Neuron (in vitro differentiated cells): ENCODE data around the gene BPIFB3.
"Not testable (repeated sequence)": the region's sequence is repeated elsewhere in the genome, so short reads cannot be mapped to it uniquely, and the experiment has no call there.

ENCODE experiments used
- H2AFZ ChIP-seq: one replicate; pipeline ENCODE4 v1.6.1; 2013; ENCODE audit warnings: low read depth, mild to moderate bottlenecking, inconsistent platforms, low read length, moderate library complexity
- H3K27me3 ChIP-seq: one replicate; pipeline ENCODE4 v1.6.1; 2013; ENCODE audit warnings: low read length; ENCODE audit not compliant: insufficient read depth
- H3K36me3 ChIP-seq: one replicate; pipeline ENCODE4 v1.6.1; 2013; ENCODE audit warnings: low read length; ENCODE audit not compliant: insufficient read depth
- H3K4me1 ChIP-seq: one replicate; pipeline ENCODE4 v1.6.1; 2013; ENCODE audit warnings: low read length; ENCODE audit not compliant: insufficient read depth
- H3K4me3 ChIP-seq: 2 replicates; pipeline ENCODE4 v1.5.1; 2013; ENCODE audit warnings: mild to moderate bottlenecking, low read length, moderate library complexity
- H3K9me3 ChIP-seq: one replicate; pipeline ENCODE4 v1.6.1; 2013; ENCODE audit warnings: low read length

BPIFB3 gene

DNA sequence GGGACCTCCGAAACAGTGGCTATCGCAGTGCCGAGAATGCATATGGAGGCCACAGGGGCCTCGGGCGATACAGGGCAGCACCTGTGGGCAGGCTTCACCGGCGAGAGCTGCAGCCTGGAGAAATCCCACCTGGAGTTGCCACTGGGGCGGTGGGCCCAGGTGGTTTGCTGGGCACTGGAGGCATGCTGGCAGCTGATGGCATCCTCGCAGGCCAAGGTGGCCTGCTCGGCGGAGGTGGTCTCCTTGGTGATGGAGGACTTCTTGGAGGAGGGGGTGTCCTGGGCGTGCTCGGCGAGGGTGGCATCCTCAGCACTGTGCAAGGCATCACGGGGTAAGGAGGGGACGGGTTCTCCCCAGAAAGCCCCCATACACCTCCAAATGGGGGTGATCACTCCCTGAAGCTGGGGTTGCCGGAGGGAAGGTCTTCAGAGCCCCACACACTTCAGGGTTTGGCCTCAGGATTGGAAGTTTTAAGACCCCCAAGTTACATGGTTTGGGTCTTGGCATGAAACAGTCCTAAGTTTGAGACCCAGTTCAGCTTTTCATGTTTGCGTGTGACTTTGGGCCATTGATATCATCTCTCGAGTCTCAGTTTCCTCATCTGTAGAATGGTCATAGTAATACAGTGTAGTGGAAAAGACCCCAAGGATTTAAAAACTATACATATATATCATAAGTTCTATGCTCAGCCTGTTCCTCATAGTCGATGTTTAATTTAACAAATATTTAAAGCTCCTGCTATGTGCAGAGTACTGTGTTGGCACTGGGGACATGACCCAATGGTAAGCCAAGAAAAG is 30.0 kb downstream of the BPIFB3 start:
- no peaks in the 10 kb centered on the region for H3K27me3 ChIP-seq
- H3K4me3 ChIP-seq, result no peak overlapping the region
- no peaks in the 10 kb centered on the region for H3K9me3 ChIP-seq
- H2AFZ ChIP-seq, result no peak overlapping the region
- H3K4me1 ChIP-seq, result no peaks in the 10 kb centered on the region
- no peaks in the 10 kb centered on the region for H3K36me3 ChIP-seq

GRCh38 chr20:33084722-33085121 is 31.0 kb downstream of the BPIFB3 start:
- Histone ChIP-seq H2AFZ (no peak overlapping the region), H3K27me3 (no peaks in the 10 kb centered on the region)

GRCh38 chr20:33086052-33086722 is 32.5 kb downstream of the BPIFB3 start:
- H3K4me1 ChIP-seq, result no peaks in the 10 kb centered on the region
- H3K36me3 ChIP-seq, result no peaks in the 10 kb centered on the region
- no peaks in the 10 kb centered on the region for H3K27me3 ChIP-seq
- no peak overlapping the region for H3K4me3 ChIP-seq
- H3K9me3 ChIP-seq, result no peaks in the 10 kb centered on the region
- H2AFZ ChIP-seq, result no peak overlapping the region

More at GRCh38 chr20:33084722-33085121, 31.0 kb downstream of the BPIFB3 start:
- Histone ChIP-seq H3K4me1 (no peaks in the 10 kb centered on the region), H3K9me3 (no peaks in the 10 kb centered on the region), H3K36me3 (no peaks in the 10 kb centered on the region), H3K4me3 (no peak overlapping the region)

DNA sequence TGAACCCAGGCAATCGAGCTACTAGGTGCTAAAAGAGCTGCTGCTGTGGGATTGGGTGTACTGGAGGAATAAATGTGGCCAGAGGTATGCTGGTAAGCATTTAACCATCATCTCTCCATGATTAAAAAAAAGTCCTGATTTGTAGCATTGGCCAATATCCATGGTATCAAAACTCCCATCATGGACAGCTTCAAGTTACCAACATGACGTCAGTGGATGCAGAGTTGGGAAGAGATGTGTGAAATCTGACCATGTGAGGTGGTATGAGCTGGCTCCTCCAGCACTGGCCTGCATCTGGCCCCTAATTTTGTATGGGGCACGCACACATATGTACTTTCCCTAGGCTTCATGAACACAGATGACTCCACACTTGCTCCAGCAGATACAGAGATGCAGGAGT is 37.4 kb downstream of the BPIFB3 start:
- H3K27me3 ChIP-seq, result no peaks in the 10 kb centered on the region
- no peaks in the 10 kb centered on the region for H3K9me3 ChIP-seq
- no peak overlapping the region for H2AFZ ChIP-seq
- no peaks in the 10 kb centered on the region for H3K36me3 ChIP-seq
- no peaks in the 10 kb centered on the region for H3K4me1 ChIP-seq
- no peak overlapping the region for H3K4me3 ChIP-seq

- H3K27me3 ChIP-seq, result no peaks in the 10 kb centered on the region
- no peaks in the 10 kb centered on the region for H3K9me3 ChIP-seq
- H3K36me3 ChIP-seq, result no peaks in the 10 kb centered on the region
- no peak overlapping the region for H2AFZ ChIP-seq
- H3K4me1 ChIP-seq, result no peaks in the 10 kb centered on the region
- no peak overlapping the region for H3K4me3 ChIP-seq
Observed at GRCh38 chr20:33091693-33092092, 38.0 kb downstream of the BPIFB3 start.

GRCh38 chr20:33092361-33092760 is 38.7 kb downstream of the BPIFB3 start:
- no peaks in the 10 kb centered on the region for H3K4me1 ChIP-seq
- no peak overlapping the region for H3K4me3 ChIP-seq
- no peak overlapping the region for H2AFZ ChIP-seq
- no peaks in the 10 kb centered on the region for H3K9me3 ChIP-seq
- H3K27me3 ChIP-seq, result no peaks in the 10 kb centered on the region
- no peaks in the 10 kb centered on the region for H3K36me3 ChIP-seq

GRCh38 chr20:33093074-33093473 is 39.4 kb downstream of the BPIFB3 start:
- Histone ChIP-seq H3K9me3 (no peaks in the 10 kb centered on the region), H3K4me1 (no peaks in the 10 kb centered on the region), H2AFZ (no peak overlapping the region), H3K4me3 (no peak overlapping the region), H3K36me3 (no peaks in the 10 kb centered on the region), H3K27me3 (no peaks in the 10 kb centered on the region)

GRCh38 chr20:33093582-33093981 is 39.9 kb downstream of the BPIFB3 start:
- Histone ChIP-seq H3K27me3 (no peaks in the 10 kb centered on the region), H3K36me3 (no peaks in the 10 kb centered on the region), H3K9me3 (no peaks in the 10 kb centered on the region), H3K4me1 (no peaks in the 10 kb centered on the region), H2AFZ (no peak overlapping the region), H3K4me3 (no peak overlapping the region)

DNA sequence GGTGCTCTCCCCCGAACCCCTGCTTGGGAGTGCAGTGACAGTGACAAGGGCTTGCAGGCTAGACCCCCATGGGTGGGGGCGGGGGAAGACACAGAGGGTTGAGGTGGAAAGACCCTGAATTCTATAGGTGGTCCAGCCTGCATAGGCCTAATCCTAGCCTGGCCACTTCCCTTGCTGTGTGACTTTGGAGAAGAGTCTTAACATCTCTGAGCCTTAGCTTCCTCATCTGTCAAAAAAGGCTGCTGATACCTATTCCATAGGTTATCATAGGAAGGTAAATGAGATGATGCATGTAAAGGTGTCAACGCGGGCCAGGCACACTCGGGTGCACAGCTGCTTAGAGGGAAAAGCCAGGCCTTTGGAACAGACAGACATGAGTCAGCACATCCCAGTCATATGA is 41.5 kb downstream of the BPIFB3 start:
- no peaks in the 10 kb centered on the region for H3K36me3 ChIP-seq
- H2AFZ ChIP-seq, result no peak overlapping the region
- no peaks in the 10 kb centered on the region for H3K4me1 ChIP-seq
- no peaks in the 10 kb centered on the region for H3K27me3 ChIP-seq
- no peak overlapping the region for H3K4me3 ChIP-seq
- H3K9me3 ChIP-seq, result no peaks in the 10 kb centered on the region

GRCh38 chr20:33095902-33096584 is 42.3 kb downstream of the BPIFB3 start:
- H3K4me3 ChIP-seq, H3K4me1 ChIP-seq, H3K36me3 ChIP-seq, H3K9me3 ChIP-seq, H2AFZ ChIP-seq, H3K27me3 ChIP-seq: not testable (repeated sequence)

GRCh38 chr20:33097001-33097400 is 43.3 kb downstream of the BPIFB3 start:
- Histone ChIP-seq H3K27me3 (no peaks in the 10 kb centered on the region), H3K4me3 (no peak overlapping the region), H3K4me1 (no peaks in the 10 kb centered on the region), H2AFZ (no peak overlapping the region), H3K36me3 (no peaks in the 10 kb centered on the region), H3K9me3 (no peaks in the 10 kb centered on the region)

- no peaks in the 10 kb centered on the region for H3K9me3 ChIP-seq
- no peaks in the 10 kb centered on the region for H3K27me3 ChIP-seq
- no peak overlapping the region for H2AFZ ChIP-seq
- H3K36me3 ChIP-seq, result no peaks in the 10 kb centered on the region
- no peak overlapping the region for H3K4me3 ChIP-seq
- H3K4me1 ChIP-seq, result no peaks in the 10 kb centered on the region
Observed at GRCh38 chr20:33099843-33100538, 46.3 kb downstream of the BPIFB3 start.

GRCh38 chr20:33103556-33103955 is 49.9 kb downstream of the BPIFB3 start:
- Histone ChIP-seq H3K4me1 (no peaks in the 10 kb centered on the region), H3K27me3 (no peaks in the 10 kb centered on the region), H3K9me3 (no peaks in the 10 kb centered on the region), H3K36me3 (no peaks in the 10 kb centered on the region), H2AFZ (no peak overlapping the region), H3K4me3 (no peak overlapping the region)
